ENCODE data around the gene ADAMTS12. TPM values are rescaled to one million over a fixed set of nuclear protein-coding genes. Genes with fewer than 3 reads are reported as not detected.

The ADAMTS12 gene
- total RNA-seq, 4 donors from 2014 or later = 0.49 to 3.1 (median 2.5) TPM

- intact Hi-C loops (cut with DNase I; ENCODE audit: low total_unique reads) (no loop called here), in situ Hi-C loops (cut with MboI; ENCODE audit: low sequenced_read_pairs in 4 of 4) (no loop called here)
- no peaks in the 10 kb centered on the region for H3K27me3 ChIP-seq
- no peaks in the 10 kb centered on the region for H3K9me3 ChIP-seq
- no peaks in the 10 kb centered on the region for H3K4me1 ChIP-seq
- DNase-seq (no peak), ATAC-seq (no peak)
- no peaks in the 10 kb centered on the region for H3K36me3 ChIP-seq
- H3K4me3 ChIP-seq = no peak overlapping the region
- H3K27ac ChIP-seq = no peak overlapping the region
- TF ChIP-seq POLR2A (IDR thresholded peaks at IDR 0.05) = no peak
- TF ChIP-seq CTCF (IDR thresholded peaks at IDR 0.05 in 4 of 5, conservative IDR thresholded peaks at IDR 0.05 in 1 of 5) = no peak
These were observed 355.0 kb downstream of the ADAMTS12 start for GRCh38 chr5:33536802-33537201.

DNA sequence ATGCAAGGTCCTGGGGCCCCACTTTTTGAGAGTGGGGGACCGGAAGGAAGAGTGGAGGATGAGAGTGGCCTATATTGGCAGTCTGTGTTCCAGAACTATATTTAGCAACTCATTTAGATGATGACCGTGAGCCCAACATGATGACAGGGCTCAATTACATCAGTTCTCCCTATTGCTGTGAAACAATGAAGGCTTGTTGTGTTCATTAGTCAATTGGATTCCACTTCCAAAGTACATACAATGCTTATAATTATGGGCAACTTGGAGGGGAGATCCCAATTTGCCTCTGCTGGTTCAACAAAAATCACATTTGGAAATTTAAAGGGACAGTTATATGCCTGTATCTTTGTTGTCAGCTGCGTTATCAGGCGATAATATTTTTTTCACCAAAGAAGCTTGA is 360.0 kb downstream of the ADAMTS12 start:
- ATAC-seq (no peak), DNase-seq (no peak)
- Histone ChIP-seq H3K9me3 (no peaks in the 10 kb centered on the region), H3K4me3 (no peak overlapping the region), H3K27ac (no peak overlapping the region), H3K27me3 (no peaks in the 10 kb centered on the region), H3K4me1 (no peaks in the 10 kb centered on the region), H3K36me3 (no peaks in the 10 kb centered on the region)
- intact Hi-C loops (cut with DNase I; ENCODE audit: low total_unique reads) (no loop called here), in situ Hi-C loops (cut with MboI; ENCODE audit: low sequenced_read_pairs in 4 of 4) (no loop called here)
- TF ChIP-seq CTCF (IDR thresholded peaks at IDR 0.05 in 4 of 5, conservative IDR thresholded peaks at IDR 0.05 in 1 of 5) = no peak
- no peak for TF ChIP-seq POLR2A (IDR thresholded peaks at IDR 0.05)

DNA sequence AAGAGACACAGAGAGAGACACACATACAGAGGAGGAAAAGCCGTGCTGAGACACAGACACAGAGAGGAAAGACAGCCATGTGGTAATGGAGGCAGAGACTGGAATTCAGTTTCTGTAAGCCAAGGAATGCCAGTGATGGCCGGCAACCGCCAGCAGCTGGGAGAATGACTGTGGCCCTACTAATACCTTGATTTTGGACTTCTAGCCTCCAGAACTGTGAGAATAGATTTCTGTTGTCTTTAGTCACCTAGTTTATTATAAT is 360.8 kb downstream of the ADAMTS12 start:
- Histone ChIP-seq H3K4me3 (no peak overlapping the region), H3K9me3 (no peaks in the 10 kb centered on the region), H3K36me3 (no peaks in the 10 kb centered on the region), H3K27me3 (no peaks in the 10 kb centered on the region), H3K4me1 (no peaks in the 10 kb centered on the region), H3K27ac (no peak overlapping the region)
- in situ Hi-C loops (cut with MboI; ENCODE audit: low sequenced_read_pairs in 4 of 4) = no loop called here
- no peak for DNase-seq
- TF ChIP-seq POLR2A (IDR thresholded peaks at IDR 0.05) = no peak
- no peak for TF ChIP-seq CTCF (IDR thresholded peaks at IDR 0.05 in 4 of 5, conservative IDR thresholded peaks at IDR 0.05 in 1 of 5)
- ATAC-seq = no peak
- intact Hi-C loops (cut with DNase I; ENCODE audit: low total_unique reads) = no loop called here

DNA sequence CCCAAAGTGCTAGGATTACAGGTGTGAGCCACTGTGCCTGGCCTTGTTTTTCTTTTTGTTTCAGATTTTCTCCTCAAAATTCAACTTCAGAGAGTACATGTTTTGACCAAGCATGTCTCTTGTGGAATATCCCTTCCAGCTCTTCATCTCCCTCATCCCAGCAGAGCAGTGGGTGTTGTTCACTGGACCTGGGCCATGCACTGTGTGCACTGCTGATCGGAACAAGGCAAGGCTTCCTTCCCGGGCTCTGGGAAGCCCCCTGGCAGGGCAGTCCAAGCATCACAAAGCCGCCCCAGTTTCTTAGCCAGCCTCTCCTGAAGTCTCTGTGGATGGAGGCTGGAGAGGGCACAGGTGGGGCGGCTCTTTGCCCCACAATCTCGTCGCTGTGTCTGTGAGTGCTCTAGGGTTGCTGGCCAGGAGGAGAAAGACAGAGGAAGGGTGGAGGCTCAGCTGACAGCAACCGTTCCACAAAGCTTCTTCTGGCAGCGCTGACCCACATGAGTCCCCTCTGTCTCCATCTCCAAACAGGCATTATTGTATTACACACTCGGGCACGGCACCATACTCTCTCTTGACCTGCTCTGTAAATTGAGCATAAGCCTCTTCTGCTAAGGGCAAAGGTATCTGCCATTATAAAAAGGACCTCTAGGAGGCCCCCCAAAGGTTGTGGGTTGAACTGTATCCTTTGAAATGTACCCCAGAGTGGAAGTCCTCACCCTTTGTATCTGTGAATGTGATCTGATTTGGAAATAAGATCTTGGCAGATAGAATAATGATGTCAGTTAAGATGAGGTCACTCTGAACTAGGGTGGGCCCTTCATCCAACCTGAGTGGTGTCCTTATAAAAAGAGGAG is 361.4 kb downstream of the ADAMTS12 start:
- no peak for DNase-seq

More for the DNA sequence above, 361.4 kb downstream of the ADAMTS12 start:
- Histone ChIP-seq H3K4me3 (no peak overlapping the region), H3K36me3 (no peaks in the 10 kb centered on the region), H3K9me3 (no peaks in the 10 kb centered on the region), H3K4me1 (no peaks in the 10 kb centered on the region), H3K27ac (no peak overlapping the region), H3K27me3 (no peaks in the 10 kb centered on the region)
- peak in 1 of 2 donors; percentile 33 for ATAC-seq
- no peak for TF ChIP-seq CTCF (IDR thresholded peaks at IDR 0.05 in 4 of 5, conservative IDR thresholded peaks at IDR 0.05 in 1 of 5)
- no peak for TF ChIP-seq POLR2A (IDR thresholded peaks at IDR 0.05)
- in situ Hi-C loops (cut with MboI; ENCODE audit: low sequenced_read_pairs in 4 of 4) (no loop called here), intact Hi-C loops (cut with DNase I; ENCODE audit: low total_unique reads) (no loop called here)
